RWPE1 (cell line): ENCODE results near the gene BCHE.

Source experiments
- CTCF ChIA-PET: fragments of 350-600 bp; sonication (Branson Sonifier 250); formaldehyde crosslinking; extraction: SDS; loops from one replicate; lab custom pipeline; 2021; lab: Yijun Ruan, JAX
- POLR2A ChIA-PET: fragments of 400-600 bp; formaldehyde crosslinking; extraction: SDS; loops from one replicate; lab custom pipeline; 2020; ENCODE audit warnings: antibody characterized with exemption; ENCODE audit not compliant: low non-redundant PET; lab: Yijun Ruan, JAX
- DNase-seq: peaks from one replicate; pipeline ENCODE4 v3.0.0; 2012; ENCODE audit warnings: low spot score
- H3K27ac ChIP-seq: fragments of 450-650 bp; 2 replicates; pipeline ENCODE4 v1.5.1; 2017
- TF ChIP-seq, protein P1 (sequence below): fragments of 450-650 bp; conservative IDR thresholded peaks from 2 replicates; pipeline ENCODE4 v1.5.1; 2017; ENCODE audit warnings: low read depth, mild to moderate bottlenecking

Gene BCHE

GRCh38 chr3:165827883-165828282 is 9.3 kb downstream of the BCHE start:
- no peak for DNase-seq
- ChIA-PET POLR2A (no interaction called here), CTCF (interaction anchor here (0.7 kb wide), 1 partner anchor 449 kb away, joined by 5 read pairs; no protein-coding TSS in a partner anchor)
- no peak overlapping the region for H3K27ac ChIP-seq
- TF ChIP-seq, protein P1, sequence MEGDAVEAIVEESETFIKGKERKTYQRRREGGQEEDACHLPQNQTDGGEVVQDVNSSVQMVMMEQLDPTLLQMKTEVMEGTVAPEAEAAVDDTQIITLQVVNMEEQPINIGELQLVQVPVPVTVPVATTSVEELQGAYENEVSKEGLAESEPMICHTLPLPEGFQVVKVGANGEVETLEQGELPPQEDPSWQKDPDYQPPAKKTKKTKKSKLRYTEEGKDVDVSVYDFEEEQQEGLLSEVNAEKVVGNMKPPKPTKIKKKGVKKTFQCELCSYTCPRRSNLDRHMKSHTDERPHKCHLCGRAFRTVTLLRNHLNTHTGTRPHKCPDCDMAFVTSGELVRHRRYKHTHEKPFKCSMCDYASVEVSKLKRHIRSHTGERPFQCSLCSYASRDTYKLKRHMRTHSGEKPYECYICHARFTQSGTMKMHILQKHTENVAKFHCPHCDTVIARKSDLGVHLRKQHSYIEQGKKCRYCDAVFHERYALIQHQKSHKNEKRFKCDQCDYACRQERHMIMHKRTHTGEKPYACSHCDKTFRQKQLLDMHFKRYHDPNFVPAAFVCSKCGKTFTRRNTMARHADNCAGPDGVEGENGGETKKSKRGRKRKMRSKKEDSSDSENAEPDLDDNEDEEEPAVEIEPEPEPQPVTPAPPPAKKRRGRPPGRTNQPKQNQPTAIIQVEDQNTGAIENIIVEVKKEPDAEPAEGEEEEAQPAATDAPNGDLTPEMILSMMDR = no peak

DNA sequence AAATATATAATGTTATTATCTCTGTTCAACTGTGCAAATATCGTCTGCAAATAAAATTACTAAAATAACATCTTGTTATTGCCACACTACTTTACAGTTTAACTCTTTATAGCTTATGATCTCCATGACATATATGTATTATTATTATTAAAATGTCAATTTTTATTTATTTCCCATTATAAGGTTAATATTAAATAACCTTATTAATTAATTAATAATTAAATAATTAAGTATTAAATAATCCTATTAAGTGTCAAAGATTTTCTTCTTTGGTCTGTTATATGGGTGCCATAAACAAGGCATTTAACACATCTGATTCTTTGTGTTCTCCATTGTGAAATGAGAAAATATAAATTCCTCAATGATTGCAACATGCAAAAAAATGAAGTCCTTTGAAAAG is 10.0 kb downstream of the BCHE start:
- TF ChIP-seq, protein P1 = no peak
- CTCF ChIA-PET = no interaction called here
- no peak overlapping the region for H3K27ac ChIP-seq
- no peak for DNase-seq
- POLR2A ChIA-PET = no interaction called here

DNA sequence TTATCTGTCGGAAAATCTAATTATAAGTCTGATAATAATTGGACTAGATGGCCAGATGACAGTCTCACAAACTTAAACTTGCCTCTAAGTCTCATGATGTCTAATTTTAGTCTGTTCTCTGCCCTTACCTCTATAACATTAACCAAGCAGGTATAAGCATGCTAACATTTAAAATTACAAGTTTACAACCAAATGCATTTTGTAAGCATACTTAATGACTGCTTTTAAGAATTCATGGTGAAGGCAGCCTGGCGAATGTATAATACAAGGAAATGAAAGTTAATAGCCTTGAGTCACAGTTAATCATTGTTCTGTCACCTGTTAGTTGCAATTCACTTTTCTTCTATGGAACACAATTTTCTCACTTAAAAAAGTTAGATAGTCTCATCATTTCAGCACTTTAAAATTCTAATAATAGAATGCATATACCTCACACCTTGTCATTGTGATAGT is 16.5 kb downstream of the BCHE start:
- POLR2A ChIA-PET = no interaction called here
- TF ChIP-seq, protein P1 = no peak
- no peak for DNase-seq
- CTCF ChIA-PET = interaction anchor here (0.6 kb wide), 1 partner anchor 1788 kb away, joined by 3 read pairs; no protein-coding TSS in a partner anchor
- H3K27ac ChIP-seq = no peak overlapping the region

- ChIA-PET POLR2A (no interaction called here), CTCF (interaction anchor here (0.6 kb wide), 1 partner anchor 321 kb away, joined by 3 read pairs; no protein-coding TSS in a partner anchor)
- DNase-seq = no peak
- TF ChIP-seq, protein P1 = no peak
- H3K27ac ChIP-seq = no peak overlapping the region
Measured at GRCh38 chr3:165817160-165817709, 20.0 kb downstream of the BCHE start.

GRCh38 chr3:165816209-165816608 is 21.0 kb downstream of the BCHE start:
- ChIA-PET POLR2A (no interaction called here), CTCF (no interaction called here)
- TF ChIP-seq, protein P1 = no peak
- DNase-seq = no peak
- no peak overlapping the region for H3K27ac ChIP-seq

GRCh38 chr3:165815682-165816081 is 21.5 kb downstream of the BCHE start:
- POLR2A ChIA-PET = no interaction called here
- TF ChIP-seq, protein P1 = no peak
- no peak overlapping the region for H3K27ac ChIP-seq
- CTCF ChIA-PET = no interaction called here
- DNase-seq = no peak
